NT2/D1 (cell line): Measurements from ENCODE around the gene OPN3.

Source experiments
- SUZ12 ChIP-seq: IDR thresholded peaks from 2 replicates; pipeline ENCODE4 v1.6.1; 2011; ENCODE audit not compliant: insufficient read length, insufficient read depth; ENCODE audit errors: extremely low read depth
- YY1 ChIP-seq: IDR thresholded peaks from 2 replicates; pipeline ENCODE4 v1.6.1; 2011; ENCODE audit not compliant: insufficient read length, insufficient read depth
- ZNF274 ChIP-seq: IDR thresholded peaks from 2 replicates; pipeline ENCODE4 v1.6.1; 2011; ENCODE audit warnings: mild to moderate bottlenecking, low read depth, low read length

DNA sequence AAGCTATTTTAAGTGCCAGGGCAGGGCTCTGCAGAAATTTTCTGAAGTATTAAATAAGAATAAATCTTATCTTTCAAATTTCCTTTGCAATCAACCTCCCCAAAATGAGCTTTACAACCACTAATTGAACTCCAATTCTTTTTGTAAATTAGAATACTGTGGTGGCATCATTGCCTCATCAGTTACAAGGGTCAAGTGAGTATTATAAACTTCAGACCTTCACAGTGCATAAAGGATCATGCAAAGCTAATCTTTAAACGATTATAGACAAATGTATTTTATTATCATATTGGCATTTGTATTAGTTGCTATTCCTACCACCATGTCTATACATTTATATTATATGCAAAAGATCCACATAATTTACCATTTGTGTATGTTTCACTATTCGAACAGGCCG, 7.2 kb downstream of the OPN3 start:
- TF ChIP-seq ZNF274: no peak
- TF ChIP-seq YY1: no peak
- no peak for TF ChIP-seq SUZ12
